Measurements from ENCODE around the gene SOBP. TPM values are rescaled to one million over a fixed set of nuclear protein-coding genes. Genes with fewer than 3 reads are reported as not detected.

SOBP gene
- polyA plus RNA-seq, 3 donors, result 0.93 to 10.8 (median 1.8) TPM

DNA sequence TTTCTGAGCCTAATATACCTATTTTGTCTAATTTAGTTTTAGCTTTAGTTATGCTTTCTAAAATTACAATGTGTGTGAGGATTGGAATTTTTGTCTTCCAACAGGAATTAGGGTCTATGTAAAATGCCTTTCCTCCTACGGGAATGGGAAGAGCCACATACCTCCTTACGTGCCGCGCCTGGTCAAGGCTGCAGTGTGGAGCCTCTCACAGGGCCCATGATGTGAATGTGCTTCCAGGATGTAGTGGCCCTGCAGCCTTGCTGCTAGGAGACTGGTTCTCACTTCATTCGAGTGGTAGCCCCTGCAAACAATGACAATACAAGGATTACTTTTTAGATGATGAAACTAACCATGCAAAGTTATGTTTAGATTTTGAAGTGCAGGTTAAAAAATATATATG, 110.2 kb downstream of the SOBP start:
- WGBS, 3 donors, result 78 to 93% (median 91%) methylated on average over 5 of the region's 5 CpGs

DNA sequence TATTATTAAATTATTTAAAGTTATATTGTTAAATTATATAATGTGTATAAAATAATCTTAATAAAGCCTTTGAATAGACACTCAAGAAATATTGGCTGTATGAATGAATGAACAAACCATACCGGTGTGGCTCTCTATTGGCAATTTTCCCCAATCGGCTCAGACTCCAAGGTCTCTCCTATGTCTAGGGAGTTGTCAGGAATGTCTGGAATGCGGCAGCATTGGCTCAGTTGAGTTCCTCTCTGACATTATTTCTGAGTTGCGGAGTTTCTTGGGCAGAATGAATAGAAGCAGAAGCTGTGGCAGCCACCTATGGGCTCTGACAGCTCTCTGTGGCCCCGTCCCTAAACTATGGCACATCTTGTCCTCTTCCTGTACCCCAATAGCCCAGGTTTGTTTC, 111.0 kb downstream of the SOBP start:
- WGBS, 3 donors, result 36 to 48% (median 40%) methylated on average over 5 of the region's 5 CpGs
- no peak overlapping the region for H3K27ac ChIP-seq (ENCODE audit: low read depth, low read length)

More for the DNA sequence above, 110.2 kb downstream of the SOBP start:
- no peak overlapping the region for H3K27ac ChIP-seq (ENCODE audit: low read depth, low read length)

GRCh38 chr6:107601406-107601805, 111.5 kb downstream of the SOBP start:
- H3K27ac ChIP-seq (ENCODE audit: low read depth, low read length), result no peak overlapping the region
- WGBS, 3 donors, result 86 to 93% (median 90%) methylated on average over 3 of the region's 3 CpGs

DNA sequence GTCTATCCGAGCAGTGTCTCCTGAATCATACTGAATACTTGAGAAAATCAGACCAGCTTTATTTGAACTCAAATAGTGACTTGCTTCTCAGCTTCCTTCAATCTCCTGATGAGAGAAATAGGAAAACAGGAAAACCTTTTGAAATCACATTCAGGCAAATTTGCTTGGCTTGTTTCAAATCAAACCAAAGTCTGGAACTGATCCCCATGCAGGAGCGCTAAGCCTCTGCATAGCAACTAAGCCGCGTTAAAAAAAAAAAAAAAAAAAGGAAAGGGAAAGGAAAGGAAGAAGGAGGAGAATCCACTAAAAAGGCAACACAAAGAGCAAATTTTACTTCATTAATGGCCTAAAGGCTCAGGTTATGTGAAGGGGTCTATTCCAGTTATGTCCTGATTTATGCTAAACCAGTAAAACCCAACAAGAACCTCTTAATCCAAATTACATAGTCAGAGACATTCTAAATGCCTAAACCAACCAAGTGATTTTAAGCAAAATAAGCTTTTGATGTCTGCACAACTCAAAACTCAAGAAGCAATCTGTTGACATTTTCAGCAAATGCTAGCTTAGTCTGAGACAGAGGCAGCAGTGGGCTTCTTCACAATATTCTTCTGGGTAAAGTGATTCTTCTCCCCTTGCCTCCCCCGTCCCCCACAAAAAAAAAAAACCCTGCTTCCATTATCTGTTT, 112.5 kb downstream of the SOBP start:
- whole genome bisulfite sequencing, 3 donors, result 76 to 87% (median 80%) methylated on average over 5 of the region's 5 CpGs
- no peak overlapping the region for H3K27ac ChIP-seq (ENCODE audit: low read depth, low read length)

DNA sequence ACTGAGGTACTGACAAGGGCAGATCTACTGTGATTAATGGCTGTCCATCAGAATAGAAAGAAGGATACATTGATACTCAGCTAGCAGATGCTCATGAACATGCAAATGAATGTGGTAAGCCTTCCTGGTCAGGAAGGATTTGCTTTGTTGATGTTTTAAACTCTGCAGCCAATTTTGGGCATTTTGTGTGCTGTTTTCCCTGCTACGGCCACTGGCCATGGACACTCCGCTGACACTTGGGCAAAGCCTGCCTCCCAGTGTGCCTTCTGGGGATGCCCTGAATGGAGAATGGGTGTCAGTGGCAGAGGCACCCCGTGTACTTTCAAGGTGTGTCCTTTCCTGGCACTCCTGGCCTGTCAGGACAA, 113.1 kb downstream of the SOBP start:
- WGBS, 3 donors, result 84 to 88% (median 87%) methylated on average over 3 of the region's 3 CpGs
- H3K27ac ChIP-seq (ENCODE audit: low read depth, low read length), result no peak overlapping the region

DNA sequence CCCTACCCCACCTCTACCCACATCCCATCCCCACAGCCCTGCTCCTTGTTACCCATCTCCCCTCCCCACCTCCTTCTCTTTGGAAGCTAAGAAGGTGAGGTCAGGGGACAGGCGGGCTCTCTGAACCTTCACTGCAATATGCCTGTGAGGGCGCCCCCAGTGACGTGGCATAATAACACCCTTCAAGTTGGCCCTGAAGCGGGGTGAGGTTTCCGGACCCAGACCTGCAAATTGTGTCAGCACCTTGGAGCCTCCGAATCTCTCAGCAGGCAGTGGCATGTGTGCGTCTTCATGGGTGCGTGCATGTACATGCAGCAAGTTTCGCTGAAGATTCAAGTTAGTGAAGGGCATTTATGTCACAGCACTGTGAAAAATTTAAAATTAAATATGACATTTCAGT, 114.6 kb downstream of the SOBP start:
- 93 to 99% (median 97%) methylated on average over 9 of the region's 9 CpGs for WGBS, 3 donors
- H3K27ac ChIP-seq (ENCODE audit: low read depth, low read length), result no peak overlapping the region

DNA sequence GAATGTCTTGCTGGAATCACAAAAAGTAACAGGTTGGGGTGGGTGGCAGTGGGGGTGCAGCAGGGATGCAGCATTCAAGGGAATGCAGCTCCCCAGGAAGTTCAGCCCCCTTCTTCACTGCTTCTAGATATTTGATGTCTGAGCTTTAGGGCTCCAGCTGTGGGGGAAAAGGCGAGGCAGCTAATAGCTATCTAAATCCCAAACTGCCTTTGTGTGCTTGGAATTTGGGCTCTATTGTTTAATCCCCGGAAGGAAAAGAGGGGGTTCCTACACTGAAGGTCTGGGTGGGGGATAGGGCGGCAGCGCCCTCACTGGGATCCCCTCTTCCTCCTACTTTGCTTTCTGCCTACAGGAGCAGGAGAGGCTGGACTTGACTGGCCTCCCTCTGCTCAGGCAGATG, 116.5 kb downstream of the SOBP start:
- 80 to 85% (median 81%) methylated on average over 4 of the region's 4 CpGs for WGBS, 3 donors
- no peak overlapping the region for H3K27ac ChIP-seq (ENCODE audit: low read depth, low read length)

DNA sequence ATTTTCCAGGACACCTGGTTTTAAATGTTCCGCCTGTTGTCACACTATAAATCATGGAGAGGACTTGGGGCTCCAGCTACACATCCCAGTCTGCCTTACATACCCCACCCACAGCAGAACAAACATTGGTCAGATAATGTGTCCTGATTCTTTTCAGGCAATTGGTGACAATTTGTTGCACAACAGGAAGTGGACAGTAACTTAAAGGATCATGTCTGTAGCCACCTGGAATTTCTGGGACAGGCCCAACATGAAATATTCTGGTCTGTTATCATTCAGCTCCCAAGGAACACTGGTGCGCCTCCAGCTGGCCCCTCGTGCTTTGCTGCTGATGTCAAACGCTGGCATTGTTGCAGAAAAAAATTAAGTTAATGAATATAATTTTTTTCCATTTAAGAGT, 117.2 kb downstream of the SOBP start:
- 67 to 77% (median 76%) methylated on average over 4 of the region's 4 CpGs for WGBS, 3 donors
- no peak overlapping the region for H3K27ac ChIP-seq (ENCODE audit: low read depth, low read length)

GRCh38 chr6:107611094-107611810, 121.3 kb downstream of the SOBP start:
- no peak overlapping the region for H3K27ac ChIP-seq (ENCODE audit: low read depth, low read length)
- 65 to 80% (median 73%) methylated on average over 11 of the region's 11 CpGs for WGBS, 3 donors

- no peak overlapping the region for H3K27ac ChIP-seq (ENCODE audit: low read depth, low read length)
- 49 to 69% (median 67%) methylated on average over 3 of the region's 3 CpGs for WGBS, 3 donors
Measured at GRCh38 chr6:107612762-107613415, 123.0 kb downstream of the SOBP start.

DNA sequence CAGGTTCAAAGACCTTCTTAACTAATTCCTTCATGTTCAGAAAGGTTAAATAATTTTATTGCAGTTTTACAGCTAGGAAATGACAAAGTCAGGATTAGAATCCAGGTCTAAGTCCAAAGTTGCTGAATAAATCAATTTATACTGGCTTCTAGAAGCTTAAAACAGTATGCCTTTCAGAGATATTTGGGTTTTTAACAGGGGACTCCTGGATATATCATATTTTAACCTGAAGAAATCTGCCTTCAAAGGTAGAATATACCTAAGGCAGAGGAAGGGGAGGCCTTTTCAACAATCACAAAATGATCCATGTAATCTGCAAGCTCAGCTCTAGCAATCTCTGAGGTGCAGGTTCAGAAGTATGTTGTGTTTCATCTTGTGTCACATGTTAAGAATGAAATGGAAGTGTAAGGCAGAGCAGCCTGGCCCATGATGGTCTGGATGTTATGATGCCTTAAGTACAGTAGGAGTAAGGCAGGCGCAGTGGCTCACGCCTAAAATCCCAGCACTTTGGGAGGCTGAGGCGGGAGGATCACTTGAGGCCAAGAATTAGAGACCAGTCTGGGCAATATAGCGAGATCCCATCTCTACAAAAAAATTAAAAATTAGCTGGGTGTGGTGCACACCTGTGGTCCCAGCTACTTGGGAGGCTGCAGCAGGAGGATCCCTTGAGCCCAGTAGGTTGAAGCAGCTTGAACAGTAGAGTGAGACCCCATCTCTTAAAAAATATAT, 123.9 kb downstream of the SOBP start:
- no peak overlapping the region for H3K27ac ChIP-seq (ENCODE audit: low read depth, low read length)
- WGBS, 3 donors, result 96 to 100% (median 97%) methylated on average over 4 of the region's 4 CpGs

GRCh38 chr6:107614828-107615227, 124.9 kb downstream of the SOBP start:
- H3K27ac ChIP-seq (ENCODE audit: low read depth, low read length), result no peak overlapping the region
- WGBS, 3 donors, result 73 to 84% (median 75%) methylated on average over 5 of the region's 5 CpGs

DNA sequence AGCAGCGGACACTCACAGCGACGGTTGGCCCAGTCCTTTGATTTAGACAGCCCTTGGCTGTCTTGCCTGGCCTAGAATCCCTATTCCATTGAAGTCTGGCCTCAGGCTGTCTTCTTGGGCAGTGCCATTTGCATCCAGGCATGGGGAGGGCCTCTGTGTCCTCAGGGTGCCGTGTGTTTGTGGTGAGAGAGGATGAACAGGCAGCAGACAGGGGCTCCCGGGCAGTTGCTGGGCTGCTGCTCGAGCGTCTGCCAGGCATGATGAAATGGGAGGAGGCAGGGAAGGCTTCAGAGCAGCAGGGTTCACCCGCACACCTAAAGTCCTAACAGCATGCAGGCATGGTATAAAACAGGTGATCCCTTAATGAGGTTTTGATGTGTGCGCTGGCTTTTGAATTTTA, 126.9 kb downstream of the SOBP start:
- WGBS, 3 donors, result 79 to 95% (median 92%) methylated on average over 9 of the region's 9 CpGs
- H3K27ac ChIP-seq (ENCODE audit: low read depth, low read length), result no peak overlapping the region

DNA sequence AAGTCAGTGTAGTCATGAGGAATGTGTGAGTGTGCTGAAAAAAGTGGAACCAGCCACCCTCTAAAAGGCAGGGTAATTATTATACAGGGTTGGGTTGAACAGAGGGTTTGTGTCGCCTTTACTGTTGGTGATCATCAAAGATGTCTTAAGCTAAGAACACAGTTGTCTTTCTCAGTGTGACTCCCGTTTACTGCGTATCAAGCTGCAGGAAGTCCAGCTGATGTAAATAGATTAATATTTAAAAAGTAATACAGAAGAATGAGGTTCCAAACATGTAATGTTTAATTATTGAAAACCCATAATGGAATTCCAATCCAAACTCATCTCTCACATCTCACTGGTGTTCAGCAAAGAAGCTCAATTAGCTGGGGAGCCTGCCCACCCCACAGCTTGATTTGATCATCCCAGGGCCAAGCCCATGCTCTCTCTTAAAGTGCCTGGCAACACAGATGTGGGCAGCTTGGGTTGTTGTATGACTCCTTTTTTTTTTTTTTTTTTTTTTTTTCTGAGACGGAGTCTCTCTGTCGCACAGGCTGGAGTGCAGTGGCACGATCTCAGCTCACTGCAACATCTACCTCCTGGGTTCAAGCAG, 127.5 kb downstream of the SOBP start:
- 83 to 97% (median 96%) methylated on average over 6 of the region's 6 CpGs for WGBS, 3 donors
- H3K27ac ChIP-seq (ENCODE audit: low read depth, low read length), result no peak overlapping the region

- no peak overlapping the region for H3K27ac ChIP-seq (ENCODE audit: low read depth, low read length)
- 90 to 94% (median 91%) methylated on average over 9 of the region's 9 CpGs for WGBS, 3 donors
Measured at GRCh38 chr6:107618672-107619071, 128.8 kb downstream of the SOBP start.

GRCh38 chr6:107620732-107621131, 130.8 kb downstream of the SOBP start:
- no peak overlapping the region for H3K27ac ChIP-seq (ENCODE audit: low read depth, low read length)
- 69 to 87% (median 79%) methylated on average over 2 of the region's 2 CpGs for WGBS, 3 donors

DNA sequence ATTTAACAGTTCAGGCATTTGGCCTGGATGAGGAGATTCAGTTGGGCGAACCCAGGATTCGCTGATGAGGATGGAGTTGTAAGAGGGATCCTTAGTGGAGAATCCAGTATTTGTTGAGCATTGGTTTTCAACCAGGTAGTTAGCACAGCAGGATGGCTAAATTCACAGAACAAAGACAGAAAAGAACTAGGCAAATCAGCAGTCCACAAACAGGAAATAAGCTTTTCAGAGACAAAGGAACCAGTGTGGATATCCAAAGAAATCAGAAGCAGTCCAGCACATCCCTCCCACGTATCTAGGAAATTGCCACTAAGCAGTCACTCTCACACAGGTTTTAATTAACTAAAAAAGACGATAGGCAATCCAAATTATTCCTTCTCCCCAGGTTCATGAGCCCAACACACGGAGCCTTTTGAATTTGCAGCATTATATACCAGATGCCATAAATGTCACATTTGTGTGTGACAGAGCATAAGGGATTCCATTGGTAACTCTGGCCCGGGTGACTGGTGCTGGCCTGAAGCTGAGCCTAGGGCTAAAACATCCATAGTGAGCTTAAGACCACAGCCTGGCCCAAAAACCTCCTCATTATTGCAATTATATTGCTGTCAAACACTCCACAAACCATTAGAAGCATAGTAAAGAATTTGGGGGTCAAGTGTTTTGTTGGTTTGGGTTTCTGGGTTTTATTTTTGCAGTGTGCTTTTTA, 131.5 kb downstream of the SOBP start:
- H3K27ac ChIP-seq (ENCODE audit: low read depth, low read length), result no peak overlapping the region
- 82 to 87% (median 84%) methylated on average over 6 of the region's 6 CpGs for WGBS, 3 donors

DNA sequence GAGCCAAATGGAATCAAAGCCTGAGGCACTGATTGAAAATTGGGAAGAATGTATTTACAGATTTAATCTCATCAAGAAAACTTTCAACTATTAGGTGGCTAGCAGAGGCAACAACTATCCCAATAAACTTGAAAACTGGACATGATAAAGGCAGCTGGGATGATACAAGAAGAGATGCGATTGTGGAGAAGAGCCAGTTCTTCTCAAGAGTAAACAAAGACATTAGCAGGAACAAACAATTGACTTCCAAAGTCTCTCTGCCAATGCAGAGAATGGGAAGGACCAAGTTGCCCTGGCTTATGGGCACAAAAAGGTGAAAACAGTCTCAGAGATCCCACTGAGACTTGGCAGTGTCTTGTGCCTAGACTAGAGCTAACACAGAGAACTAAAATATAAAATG, 132.4 kb downstream of the SOBP start:
- H3K27ac ChIP-seq (ENCODE audit: low read depth, low read length), result no peak overlapping the region
- whole genome bisulfite sequencing, 3 donors, result 79 to 95% (median 90%) methylated on average over 1 of the region's 1 CpG

Data from adipose tissue (tissue), 3 donors.